WTC11 (cell line): ENCODE results near the gene CMTM4.

Experiments used
- CTCF ChIP-seq: fragments of 200-600 bp; IDR thresholded peaks from 2 replicates; pipeline ENCODE4 v1.8.0; 2022; ENCODE audit warnings: antibody characterized with exemption
- E2F4 ChIP-seq: sonication (generic); formaldehyde crosslinking; IDR thresholded peaks from 2 replicates; pipeline ENCODE4 v1.8.1; 2022; ENCODE audit warnings: low read depth, mild to moderate bottlenecking, moderate library complexity, missing genetic modification reagents, borderline replicate concordance
- E2F5 ChIP-seq: sonication (generic); formaldehyde crosslinking; IDR thresholded peaks from 2 replicates; pipeline ENCODE4 v1.8.1; 2022; ENCODE audit warnings: mild to moderate bottlenecking, moderate library complexity, missing genetic modification reagents
- ELF4 ChIP-seq: sonication (generic); formaldehyde crosslinking; IDR thresholded peaks from 2 replicates; pipeline ENCODE4 v1.8.1; 2022; ENCODE audit warnings: low read depth, mild to moderate bottlenecking, moderate library complexity, missing genetic modification reagents
- MAX ChIP-seq: sonication (generic); formaldehyde crosslinking; IDR thresholded peaks from 2 replicates; pipeline ENCODE4 v1.8.0; 2022; ENCODE audit warnings: mild to moderate bottlenecking, missing genetic modification reagents
- NFATC4 ChIP-seq: fragments of 250-450 bp; sonication (Bioruptor Pico); IDR thresholded peaks from 2 replicates; pipeline ENCODE4 v1.9.0; 2021; ENCODE audit warnings: mild to moderate bottlenecking
- NFYB ChIP-seq: sonication (generic); formaldehyde crosslinking; conservative IDR thresholded peaks from 2 replicates; pipeline ENCODE4 v1.8.0; 2022; ENCODE audit warnings: low read depth, missing genetic modification reagents
- NR2C2 ChIP-seq: sonication (generic); formaldehyde crosslinking; IDR thresholded peaks from 2 replicates; pipeline ENCODE4 v1.8.0; 2022; ENCODE audit warnings: mild to moderate bottlenecking, missing genetic modification reagents
- USF1 ChIP-seq: sonication (generic); formaldehyde crosslinking; IDR thresholded peaks from 2 replicates; pipeline ENCODE4 v1.8.0; 2022; ENCODE audit warnings: mild to moderate bottlenecking, missing genetic modification reagents
- ZNF425 ChIP-seq: fragments of 250-450 bp; sonication (Bioruptor Pico); conservative IDR thresholded peaks from 2 replicates; pipeline ENCODE4 v1.9.0; 2021; ENCODE audit warnings: mild to moderate bottlenecking

- no peak for TF ChIP-seq ZNF425 (CRISPR knock-in tag)
- no peak for TF ChIP-seq NFYB (CRISPR knock-in tag)
- no peak for TF ChIP-seq CTCF
- no peak for TF ChIP-seq NR2C2
- TF ChIP-seq USF1: no peak
- TF ChIP-seq ELF4 (CRISPR knock-in tag): no peak
- no peak for TF ChIP-seq E2F4
- no peak for TF ChIP-seq E2F5 (CRISPR knock-in tag)
- no peak for TF ChIP-seq MAX (CRISPR knock-in tag)
- no peak for TF ChIP-seq NFATC4 (CRISPR knock-in tag)
Measured at GRCh38 chr16:66587881-66588600, 108.5 kb downstream of the CMTM4 start.
